H1 (cell line): ENCODE measurements around the gene WASF1. TPM values are rescaled to one million over a fixed set of nuclear protein-coding genes. Genes with fewer than 3 reads are reported as not detected.
A peak's percentile ranks its signal among the peaks of the same experiment; 100 is the strongest.

Source experiments
- CTCF ChIA-PET: fragments of 300-600 bp; sonication (Branson Sonifier 250); formaldehyde crosslinking; loops from one replicate; lab custom pipeline; 2021; ENCODE audit not compliant: partially characterized antibody; lab: Charles Lee
- POLR2A ChIA-PET: fragments of 300-600 bp; sonication (Branson Sonifier 250); formaldehyde crosslinking; loops from one replicate; lab custom pipeline; 2021; ENCODE audit warnings: inconsistent platforms; ENCODE audit not compliant: partially characterized antibody; lab: Charles Lee
- DNase-seq, 2 experiments: peaks; one replicate each; pipeline versions ENCODE4 v3.0.0 to v3.0.0-alpha.2; 2010 to 2022; ENCODE audit warnings: low spot score in 2 of 2, low read depth in 1 of 2, mixed read lengths in 1 of 2
- FAIRE-seq: peaks from 2 replicates; lab custom pipeline; 2011; peaks lifted over from hg19 to GRCh38; lab: Jason Lieb, UNC
- H2AFZ ChIP-seq: 2 replicates; pipeline ENCODE4 v1.8.1; 2012; ENCODE audit warnings: low read length, inconsistent platforms
- H2AK5ac ChIP-seq: 2 replicates; pipeline ENCODE4 v1.6.1; 2013; ENCODE audit warnings: low read depth, low read length
- H2BK120ac ChIP-seq: replicated peaks from 2 replicates; pipeline ENCODE3; 2013; ENCODE audit warnings: low read depth, low read length, inconsistent platforms
- H2BK12ac ChIP-seq: 2 replicates; pipeline ENCODE4 v1.6.1; 2013; ENCODE audit warnings: low read depth, low read length
- H2BK15ac ChIP-seq: 2 replicates; pipeline ENCODE4 v1.6.1; 2013; ENCODE audit warnings: low read length
- H2BK20ac ChIP-seq: 2 replicates; pipeline ENCODE4 v1.6.1; 2013; ENCODE audit warnings: low read length
- H2BK5ac ChIP-seq: 2 replicates; pipeline ENCODE4 v1.6.1; 2013; ENCODE audit warnings: low read depth, low read length
- H3K14ac ChIP-seq: 2 replicates; pipeline ENCODE4 v1.6.1; 2013; ENCODE audit warnings: inconsistent platforms; ENCODE audit not compliant: insufficient read length
- H3K18ac ChIP-seq: 2 replicates; pipeline ENCODE4 v1.6.1; 2013; ENCODE audit warnings: low read length; ENCODE audit errors: extremely low read depth
- H3K23ac ChIP-seq: 2 replicates; pipeline ENCODE4 v1.6.1; 2013; ENCODE audit warnings: inconsistent platforms; ENCODE audit not compliant: insufficient read length
- H3K23me2 ChIP-seq: 2 replicates; pipeline ENCODE4 v1.6.1; 2013; ENCODE audit warnings: low read depth, low read length
- H3K27ac ChIP-seq: 2 replicates; pipeline ENCODE4 v1.6.1; 2011; ENCODE audit warnings: low read depth, low read length, inconsistent platforms
- H3K27me3 ChIP-seq, 4 experiments: replicated peaks in 1 of 4; 1 replicate in 1 of 4; 2 replicates in 3 of 4; pipeline versions ENCODE4 v1.6.1 to v1.8.1; 2011 to 2013; ENCODE audit warnings: low read length in 3 of 4, mild to moderate bottlenecking in 3 of 4, inconsistent platforms in 2 of 4, mixed read lengths in 2 of 4, moderate library complexity in 1 of 4; ENCODE audit not compliant: control insufficient read depth in 3 of 4, insufficient read depth in 3 of 4; ENCODE audit errors: extremely low read depth in 1 of 4
- H3K36me3 ChIP-seq, 4 experiments: 2 replicates each; pipeline versions ENCODE4 v1.6.1 to v1.8.1; 2011 to 2013; ENCODE audit warnings: mild to moderate bottlenecking in 4 of 4, low read length in 3 of 4, moderate library complexity in 2 of 4, control low read depth in 1 of 4, inconsistent platforms in 1 of 4; ENCODE audit not compliant: insufficient read depth in 4 of 4, control insufficient read depth in 2 of 4
- H3K4ac ChIP-seq: replicated peaks from 2 replicates; pipeline ENCODE3; 2013; ENCODE audit warnings: low read length, low read depth, mixed read lengths, inconsistent platforms; ENCODE audit not compliant: insufficient read length
- H3K4me1 ChIP-seq, 4 experiments: replicated peaks in 1 of 4; 1 replicate in 1 of 4; 2 replicates in 3 of 4; pipeline versions ENCODE4 v1.6.1 to v1.8.1; 2011 to 2013; ENCODE audit warnings: low read length in 3 of 4, inconsistent platforms in 2 of 4, mixed read lengths in 1 of 4; ENCODE audit not compliant: insufficient read depth in 4 of 4, control insufficient read depth in 3 of 4
- H3K4me2 ChIP-seq, 2 experiments: 2 replicates each; pipeline versions ENCODE4 v1.6.1 to v1.8.1; 2011 to 2013; ENCODE audit warnings: low read depth in 2 of 2, low read length in 2 of 2, control low read depth in 1 of 2, inconsistent platforms in 1 of 2, mild to moderate bottlenecking in 1 of 2; ENCODE audit not compliant: insufficient read depth in 1 of 2
- H3K4me3 ChIP-seq, 4 experiments: fragments of 200-600, 300-600 bp in 1 of 4; sonication (generic), shearing (Covaris generic), sonication (Bioruptor Twin) in 1 of 4; 2 replicates each; pipeline versions ENCODE4 v1.5.1 to v1.8.1; 2011 to 2016; ENCODE audit warnings: low read length in 4 of 4, low read depth in 3 of 4, control low read depth in 2 of 4, inconsistent platforms in 2 of 4, mild to moderate bottlenecking in 2 of 4, mixed read lengths in 1 of 4, moderate library complexity in 1 of 4; ENCODE audit not compliant: insufficient read depth in 2 of 4; ENCODE audit errors: extremely low read depth in 1 of 4
- H3K56ac ChIP-seq: replicated peaks from 2 replicates; pipeline ENCODE3; 2013; ENCODE audit warnings: low read depth, mild to moderate bottlenecking, mixed read lengths, low read length, inconsistent platforms; ENCODE audit not compliant: insufficient read length
- H3K79me1 ChIP-seq: 2 replicates; pipeline ENCODE4 v1.6.1; 2013; ENCODE audit warnings: low read depth, low read length, control low read depth
- H3K79me2 ChIP-seq, 2 experiments: 2 replicates each; pipeline versions ENCODE4 v1.6.1 to v1.8.1; 2012 to 2013; ENCODE audit warnings: low read length in 2 of 2, mild to moderate bottlenecking in 2 of 2, inconsistent platforms in 1 of 2; ENCODE audit not compliant: insufficient read depth in 2 of 2, control insufficient read depth in 1 of 2
- H3K9ac ChIP-seq, 4 experiments: replicated peaks in 1 of 4; 1 replicate in 1 of 4; 2 replicates in 3 of 4; pipeline versions ENCODE4 v1.6.1 to v1.8.1; 2011 to 2013; ENCODE audit warnings: low read depth in 3 of 4, low read length in 3 of 4, control low read depth in 2 of 4, mild to moderate bottlenecking in 2 of 4, moderate library complexity in 2 of 4, inconsistent platforms in 1 of 4; ENCODE audit errors: extremely low read depth in 1 of 4
- H3K9me3 ChIP-seq, 2 experiments: 2 replicates each; pipeline versions ENCODE4 v1.6.1 to v1.8.1; 2012 to 2013; ENCODE audit warnings: mild to moderate bottlenecking in 2 of 2, moderate library complexity in 2 of 2, control low read depth in 1 of 2, inconsistent platforms in 1 of 2, low read depth in 1 of 2, low read length in 1 of 2, mixed read lengths in 1 of 2; ENCODE audit not compliant: insufficient read depth in 2 of 2
- H4K20me1 ChIP-seq, 2 experiments: replicated peaks in 1 of 2; 2 replicates each; pipeline versions ENCODE3 to v1.8.1; 2011 to 2013; ENCODE audit warnings: inconsistent platforms in 2 of 2, low read length in 2 of 2, mild to moderate bottlenecking in 1 of 2; ENCODE audit not compliant: insufficient read depth in 2 of 2, control insufficient read depth in 1 of 2
- H4K5ac ChIP-seq: 2 replicates; pipeline ENCODE4 v1.6.1; 2013; ENCODE audit warnings: low read length, low read depth, mixed read lengths, inconsistent platforms; ENCODE audit not compliant: insufficient read length
- H4K8ac ChIP-seq: 2 replicates; pipeline ENCODE4 v1.8.0; 2013; ENCODE audit warnings: mild to moderate bottlenecking, moderate library complexity, low read length, inconsistent platforms; ENCODE audit not compliant: insufficient read depth; ENCODE audit errors: extremely low read depth
- H4K91ac ChIP-seq: replicated peaks from 2 replicates; pipeline ENCODE3; 2013; ENCODE audit warnings: low read length, mixed read lengths, inconsistent platforms; ENCODE audit not compliant: insufficient read length
- BRCA1 ChIP-seq: IDR thresholded peaks from 2 replicates; pipeline ENCODE4 v1.6.1; 2012; ENCODE audit warnings: low read depth, low read length, improper control_type of control experiment
- CBX5 ChIP-seq: fragments of 300-800, 300-1000 bp; sonication (generic); IDR thresholded peaks from 2 replicates; pipeline ENCODE4 v1.7.1; 2016; ENCODE audit warnings: antibody characterized with exemption, low read length, low read depth
- CHD2 ChIP-seq: IDR thresholded peaks from 2 replicates; pipeline ENCODE4 v1.6.1; 2012; ENCODE audit warnings: low read length, improper control_type of control experiment
- FOSL1 ChIP-seq: IDR thresholded peaks from 2 replicates; pipeline ENCODE4 v1.6.1; 2011; ENCODE audit warnings: mild to moderate bottlenecking, low read depth, low read length, moderate library complexity; ENCODE audit not compliant: insufficient read depth
- GABPA ChIP-seq: IDR thresholded peaks from 2 replicates; pipeline ENCODE4 v1.6.1; 2011; ENCODE audit warnings: mild to moderate bottlenecking, low read length, moderate library complexity, borderline replicate concordance; ENCODE audit not compliant: insufficient read depth
- GTF2F1 ChIP-seq: IDR thresholded peaks from 2 replicates; pipeline ENCODE4 v1.6.1; 2012; ENCODE audit warnings: low read depth, low read length, improper control_type of control experiment, borderline replicate concordance
- RBBP5 ChIP-seq: IDR thresholded peaks from 2 replicates; pipeline ENCODE4 v1.7.1; 2012; ENCODE audit warnings: low read depth, mild to moderate bottlenecking, inconsistent platforms, low read length, moderate library complexity, borderline replicate concordance
- SAP30 ChIP-seq: fragments of 300-600 bp; sonication (generic); IDR thresholded peaks from 2 replicates; pipeline ENCODE4 v1.7.1; 2012; ENCODE audit warnings: low read length, moderate library complexity, mild to moderate bottlenecking, inconsistent platforms; ENCODE audit not compliant: insufficient read depth, insufficient replicate concordance
- WGBS, 2 experiments: shearing (Covaris generic) in 1 of 2; methylation state at CpG; one replicate each; pipeline versions ENCODE4 v1.1.6 to v1.1.7; 2013 to 2015; ENCODE audit warnings: low lambda C conversion rate in 2 of 2, mixed read lengths in 2 of 2, inconsistent platforms in 1 of 2, low coverage in 1 of 2, missing lambda C conversion rate in 1 of 2; ENCODE audit not compliant: insufficient replicate concordance in 2 of 2, insufficient coverage in 1 of 2, insufficient read length in 1 of 2; ENCODE audit errors: extremely low coverage in 1 of 2, missing lambda C conversion rate in 1 of 2; 5-methylcytosine and 5-hydroxymethylcytosine counted together
- polyA plus RNA-seq, 7 experiments: library from polyadenylated mRNA; depleted of rRNA in 3 of 7; stranded (reverse) in 5 of 7; unstranded in 2 of 7; fragments of >200 nt in 5 of 7; fragments of 200-250 nt in 2 of 7; gene quantifications; 1 replicate in 5 of 7; 2 replicates in 1 of 7; 4 replicates in 1 of 7; pipeline versions ENCODE4 v1.2.1 to v1.2.3, GENCODE V29; 2011 to 2013; ENCODE audit warnings: missing spikeins in 2 of 7, mixed read lengths in 2 of 7
- total RNA-seq: library from RNA; stranded (reverse); fragmentation: NEBNext Ultra II Directional; extraction: Animal tissue kit (Norgen Biotek cat#: 25700); gene quantifications from 2 replicates; pipeline ENCODE4 v1.2.1, GENCODE V29; 2021
- TF ChIP-seq, protein P1 (sequence below): IDR thresholded peaks from 2 replicates; pipeline ENCODE4 v1.6.1; 2012; ENCODE audit warnings: low read length, inconsistent platforms

Gene WASF1
- total and polyA plus RNA-seq, 2 of the 8 experiments (the other 6 are each of a cell fraction or from before 2014, with no cell fraction given), result 37.6 to 39.9 TPM

DNA sequence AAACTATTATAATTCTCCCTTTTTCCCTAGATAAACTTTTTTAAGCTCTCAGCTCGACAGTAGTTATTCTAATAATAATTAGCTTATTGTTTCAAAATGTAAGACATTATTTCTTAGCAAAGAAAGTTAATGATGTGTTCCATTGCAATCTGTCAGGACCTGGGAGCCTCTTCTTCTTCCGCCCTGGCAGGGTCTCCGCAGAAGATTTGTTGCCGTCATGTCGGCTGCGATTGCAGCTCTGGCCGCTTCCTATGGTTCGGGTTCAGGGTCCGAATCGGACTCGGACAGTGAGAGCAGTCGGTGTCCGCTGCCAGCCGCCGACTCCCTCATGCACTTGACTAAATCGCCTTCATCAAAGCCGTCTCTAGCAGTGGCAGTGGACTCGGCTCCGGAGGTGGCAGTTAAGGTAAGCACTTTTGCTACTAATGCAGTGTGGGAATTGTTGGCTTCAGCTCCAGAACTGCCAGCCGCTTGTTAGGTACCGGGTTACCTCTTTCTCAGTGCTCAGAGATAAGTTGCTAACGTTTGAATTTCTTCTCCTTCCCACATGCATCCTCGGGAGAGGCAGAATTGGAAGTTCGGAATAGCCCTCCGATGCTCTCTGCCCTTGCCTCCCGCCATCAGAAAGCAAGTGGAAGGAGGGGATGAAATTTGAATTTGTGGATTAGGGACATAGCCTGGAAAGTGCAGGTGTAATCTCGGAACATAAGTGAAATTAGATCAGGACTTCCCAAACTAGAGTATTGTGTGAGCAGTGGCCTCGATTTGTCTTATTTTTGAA, 948 bp upstream of the WASF1 start, which contains the start of gene CDC40:
Gene CDC40 (plus strand): TSS at position 200 of the 781 bp plus-strand sequence. CDS start 18 bp downstream, at position 218.
- POLR2A ChIA-PET, result interaction anchor here (0.7 to 1.5 kb wide), 6 partner anchors 11 to 205 kb away, joined by 3 to 4 read pairs (median 3); no protein-coding TSS in a partner anchor
- TF ChIP-seq RBBP5, result 0 out of 2 replicates have a peak, but pooled peaks have one; percentile 57
- peak; percentile 34 for TF ChIP-seq SAP30
- no peak for TF ChIP-seq GABPA
- no peak for TF ChIP-seq GTF2F1
- TF ChIP-seq, protein P1, sequence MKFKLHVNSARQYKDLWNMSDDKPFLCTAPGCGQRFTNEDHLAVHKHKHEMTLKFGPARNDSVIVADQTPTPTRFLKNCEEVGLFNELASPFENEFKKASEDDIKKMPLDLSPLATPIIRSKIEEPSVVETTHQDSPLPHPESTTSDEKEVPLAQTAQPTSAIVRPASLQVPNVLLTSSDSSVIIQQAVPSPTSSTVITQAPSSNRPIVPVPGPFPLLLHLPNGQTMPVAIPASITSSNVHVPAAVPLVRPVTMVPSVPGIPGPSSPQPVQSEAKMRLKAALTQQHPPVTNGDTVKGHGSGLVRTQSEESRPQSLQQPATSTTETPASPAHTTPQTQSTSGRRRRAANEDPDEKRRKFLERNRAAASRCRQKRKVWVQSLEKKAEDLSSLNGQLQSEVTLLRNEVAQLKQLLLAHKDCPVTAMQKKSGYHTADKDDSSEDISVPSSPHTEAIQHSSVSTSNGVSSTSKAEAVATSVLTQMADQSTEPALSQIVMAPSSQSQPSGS, result no peak
- no peak for TF ChIP-seq BRCA1
- TF ChIP-seq FOSL1, result no peak
- TF ChIP-seq CBX5, result no peak
- no peak for TF ChIP-seq CHD2

More for the DNA sequence above, 948 bp upstream of the WASF1 start, which contains the start of gene CDC40:
- no peak within 1 kb of the TSS for H2BK15ac ChIP-seq
- H4K20me1 ChIP-seq, result peaks cover 0 to 1% of the 10 kb centered on the region in 2 experiments
- peak within 1 kb of the TSS; percentile 73 to 96 (median 90) for H3K9ac ChIP-seq
- FAIRE-seq (no peak), DNase-seq (peak in 1 of 2 experiments; percentile 66)
- peak within 1 kb of the TSS; percentile 95 for H3K18ac ChIP-seq
- 2% methylated on average over 28 of the region's 28 CpGs; no CpG with 5 or more reads in 1 of the 2 experiments for WGBS, 2 experiments
- H2BK120ac ChIP-seq, result no peak within 1 kb of the TSS
- no peak within 1 kb of the TSS for H3K4ac ChIP-seq
- H3K27ac ChIP-seq, result peak within 1 kb of the TSS; percentile 92
- H3K56ac ChIP-seq, result peak within 1 kb of the TSS; percentile 94
- H4K8ac ChIP-seq, result peak within 1 kb of the TSS; percentile 96; the same call in 1 of the 2 replicates
- H3K27me3 ChIP-seq, result no peaks in the 10 kb centered on the region
- no peak within 1 kb of the TSS for H3K23ac ChIP-seq
- CTCF ChIA-PET, result interaction anchor here (0.6 to 5.8 kb wide), 3 partner anchors 8 to 704 kb away, joined by 3 to 45 read pairs (median 4); no protein-coding TSS in a partner anchor
- H3K79me2 ChIP-seq, result peaks cover 21 to 83% of the 10 kb centered on the region in 2 experiments
- no peak within 1 kb of the TSS for H2BK20ac ChIP-seq
- no peaks in the 10 kb centered on the region for H3K9me3 ChIP-seq
- peak within 1 kb of the TSS; percentile 92 for H2AFZ ChIP-seq
- H3K36me3 ChIP-seq, result no peaks in the 10 kb centered on the region
- no peak within 1 kb of the TSS for H3K14ac ChIP-seq
- peaks cover 6% of the 10 kb centered on the region; the same call in 1 of the 2 replicates for H3K79me1 ChIP-seq
- H2AK5ac ChIP-seq, result no peak within 1 kb of the TSS
- peak within 1 kb of the TSS; percentile 93 for H4K5ac ChIP-seq
- peak within 1 kb of the TSS; percentile 21; the same call in 1 of the 2 replicates for H2BK12ac ChIP-seq
- peak within 1 kb of the TSS; percentile 66 to 77 for H3K4me2 ChIP-seq
- H2BK5ac ChIP-seq, result peak within 1 kb of the TSS; percentile 87
- H3K23me2 ChIP-seq, result peaks cover 8% of the 10 kb centered on the region; the same call in 1 of the 2 replicates
- peaks cover 0 to 2% (median 0%) of the 10 kb centered on the region in 4 experiments; a peak in 2 of 7 replicates for H3K4me1 ChIP-seq
- H3K4me3 ChIP-seq, result peak within 1 kb of the TSS; percentile 85 to 100 (median 100)
- peak within 1 kb of the TSS; percentile 68 for H4K91ac ChIP-seq
